SK-N-SH (cell line): ENCODE data around the gene NOTCH4. TPM values are rescaled to one million over a fixed set of nuclear protein-coding genes. Genes with fewer than 3 reads are reported as not detected.
"Not testable (repeated sequence)": the region's sequence is repeated elsewhere in the genome, so short reads cannot be mapped to it uniquely, and the experiment has no call there.

Source experiments
- CTCF ChIA-PET: fragments of 300-600, 350-600 bp; formaldehyde crosslinking; extraction: SDS; loops from one replicate; lab custom pipeline; 2021; lab: Yijun Ruan, JAX
- POLR2A ChIA-PET: fragments of 350-600 bp; sonication (Branson Sonifier 250); formaldehyde crosslinking; extraction: SDS; loops from one replicate; lab custom pipeline; 2020; ENCODE audit warnings: antibody characterized with exemption, inconsistent platforms; lab: Yijun Ruan, JAX
- DNase-seq: peaks from one replicate; pipeline ENCODE4 v3.0.0; 2012
- H2AFZ ChIP-seq: fragments of 200-600 bp; sonication (generic); 2 replicates; pipeline ENCODE4 v1.8.1; 2016; ENCODE audit warnings: antibody characterized with exemption, mild to moderate bottlenecking, low read depth
- H3F3A ChIP-seq: fragments of 200-600 bp; sonication (generic); replicated peaks from 2 replicates; pipeline ENCODE3; 2016; ENCODE audit warnings: antibody characterized with exemption, mild to moderate bottlenecking; ENCODE audit not compliant: insufficient read depth
- H3K27ac ChIP-seq, 2 experiments: fragments of 200-500 bp in 1 of 2; fragments of 200-600 bp in 1 of 2; sonication (Bioruptor generic) in 1 of 2; sonication (generic), shearing (Covaris generic) in 1 of 2; 2 replicates each; pipeline versions ENCODE4 v1.5.1 to v1.6.1; 2014 to 2016; ENCODE audit warnings: low read depth in 2 of 2, inconsistent platforms in 1 of 2, low read length in 1 of 2, mild to moderate bottlenecking in 1 of 2, mixed read lengths in 1 of 2
- H3K27me3 ChIP-seq: fragments of 200-600 bp; sonication (generic), shearing (Covaris generic); 2 replicates; pipeline ENCODE4 v1.6.1; 2016; ENCODE audit warnings: mixed run types; ENCODE audit not compliant: insufficient read depth
- H3K36me3 ChIP-seq, 2 experiments: fragments of 200-500 bp in 1 of 2; fragments of 200-600 bp in 1 of 2; sonication (Bioruptor generic) in 1 of 2; sonication (generic) in 1 of 2; replicated peaks in 1 of 2; 2 replicates each; pipeline versions ENCODE3 to v1.5.1; 2014 to 2016; ENCODE audit warnings: low read length in 1 of 2, mild to moderate bottlenecking in 1 of 2; ENCODE audit not compliant: insufficient read depth in 2 of 2, control insufficient read depth in 1 of 2
- H3K4me1 ChIP-seq, 2 experiments: fragments of 200-500 bp in 1 of 2; fragments of 200-600 bp in 1 of 2; sonication (Bioruptor generic) in 1 of 2; sonication (generic), shearing (Covaris generic) in 1 of 2; 2 replicates each; pipeline versions ENCODE4 v1.5.1 to v1.6.1; 2014 to 2016; ENCODE audit warnings: low read depth in 1 of 2, low read length in 1 of 2, mixed run types in 1 of 2; ENCODE audit not compliant: insufficient read depth in 2 of 2, control insufficient read depth in 1 of 2
- H3K4me2 ChIP-seq: fragments of 200-600 bp; sonication (generic), shearing (Covaris generic); 2 replicates; pipeline ENCODE4 v1.6.1; 2017; ENCODE audit warnings: mixed run types
- H3K4me3 ChIP-seq, 2 experiments: fragments of 200-500 bp in 1 of 2; fragments of 200-600 bp in 1 of 2; sonication (Bioruptor generic) in 1 of 2; sonication (generic), shearing (Covaris generic) in 1 of 2; 2 replicates each; pipeline versions ENCODE4 v1.5.1 to v1.8.1; 2014 to 2016; ENCODE audit warnings: low read depth in 2 of 2, inconsistent platforms in 1 of 2, low read length in 1 of 2, mild to moderate bottlenecking in 1 of 2, mixed read lengths in 1 of 2, moderate library complexity in 1 of 2
- H3K79me2 ChIP-seq: fragments of 200-600 bp; sonication (generic); 2 replicates; pipeline ENCODE4 v1.8.1; 2017; ENCODE audit warnings: mild to moderate bottlenecking; ENCODE audit not compliant: insufficient read depth
- H3K9ac ChIP-seq: fragments of 200-600 bp; sonication (generic); 2 replicates; pipeline ENCODE4 v1.6.1; 2017; ENCODE audit warnings: mixed run types
- H3K9me2 ChIP-seq: fragments of 200-600 bp; sonication (generic); 2 replicates; pipeline ENCODE4 v1.6.1; 2017; ENCODE audit warnings: mixed run types
- H3K9me3 ChIP-seq: fragments of 200-600 bp; sonication (generic); 2 replicates; pipeline ENCODE4 v1.6.1; 2017; ENCODE audit warnings: mixed run types, mild to moderate bottlenecking, moderate library complexity
- H4K20me1 ChIP-seq: fragments of 200-600 bp; sonication (generic); 2 replicates; pipeline ENCODE4 v1.6.1; 2017; ENCODE audit warnings: mild to moderate bottlenecking, mixed run types; ENCODE audit not compliant: insufficient read depth
- EZH2phosphoT487 ChIP-seq: fragments of 200-600 bp; sonication (generic); IDR thresholded peaks from 2 replicates; pipeline ENCODE4 v1.6.1; 2017; ENCODE audit warnings: low read depth, mixed run types, mild to moderate bottlenecking, antibody characterized with exemption, moderate library complexity, borderline replicate concordance
- FOXJ3 ChIP-seq: sonication (generic); formaldehyde crosslinking; IDR thresholded peaks from 2 replicates; pipeline ENCODE4 v1.5.1; 2020; ENCODE audit warnings: mild to moderate bottlenecking, missing genetic modification reagents
- GABPA ChIP-seq: IDR thresholded peaks from 2 replicates; pipeline ENCODE4 v1.4.0; 2012; ENCODE audit warnings: low read depth, mild to moderate bottlenecking
- GATA2 ChIP-seq: sonication (generic); formaldehyde crosslinking; IDR thresholded peaks from 2 replicates; pipeline ENCODE4 v1.5.0; 2020; ENCODE audit warnings: mild to moderate bottlenecking, missing genetic modification reagents
- JUND ChIP-seq: IDR thresholded peaks from 2 replicates; pipeline ENCODE4 v1.4.0; 2012
- MEF2A ChIP-seq: IDR thresholded peaks from 2 replicates; pipeline ENCODE4 v1.4.0; 2012; ENCODE audit warnings: low read depth, borderline replicate concordance
- PBX3 ChIP-seq: IDR thresholded peaks from 2 replicates; pipeline ENCODE4; 2012
- RXRA ChIP-seq: IDR thresholded peaks from 2 replicates; pipeline ENCODE4 v1.4.0; 2012; ENCODE audit warnings: low read depth, mild to moderate bottlenecking, borderline replicate concordance
- SIN3A ChIP-seq: IDR thresholded peaks from 2 replicates; pipeline ENCODE4 v1.6.1; 2012; ENCODE audit warnings: low read depth, mild to moderate bottlenecking, low read length, moderate library complexity, borderline replicate concordance
- whole genome bisulfite sequencing: methylation state at CpG from one replicate; pipeline ENCODE4 v1.1.6; 2017; ENCODE audit warnings: low lambda C conversion rate; 5-methylcytosine and 5-hydroxymethylcytosine counted together
- polyA plus RNA-seq, 3 experiments: library from polyadenylated mRNA; depleted of rRNA; stranded (reverse); fragments of >200 nt; gene quantifications; 2 replicates each; pipeline ENCODE4 v1.2.3, GENCODE V29; 2012
- TF ChIP-seq, protein P1 (sequence below): IDR thresholded peaks from 2 replicates; pipeline ENCODE4 v1.4.0; 2012; ENCODE audit warnings: low read depth
- TF ChIP-seq, protein P2 (sequence below): fragments of 150-350 bp; IDR thresholded peaks from 2 replicates; pipeline ENCODE4 v1.6.1; 2017; ENCODE audit warnings: antibody characterized with exemption, low read length, low read depth, borderline replicate concordance

NOTCH4 gene
- polyA plus RNA-seq, 1 of the 3 experiments (the other 2 are of a cell fraction): 2.5 TPM

- H3K4me2 ChIP-seq, POLR2A ChIA-PET, H2AFZ ChIP-seq, H4K20me1 ChIP-seq, H3K27me3 ChIP-seq, H3K4me3 ChIP-seq, H3K9ac ChIP-seq, H3K9me3 ChIP-seq, DNase-seq, H3K9me2 ChIP-seq: not testable (repeated sequence)
- Histone ChIP-seq H3K36me3 (peaks cover 10 to 32% of the 10 kb centered on the region in 2 experiments), H3K27ac (peak overlapping the region in 1 of 2 experiments; percentile 53; a peak in 1 of 4 replicates), H3F3A (peaks cover 20% of the 10 kb centered on the region), H3K79me2 (peaks cover 21% of the 10 kb centered on the region), H3K4me1 (peaks cover 0 to 18% of the 10 kb centered on the region in 2 experiments; a peak in 1 of 4 replicates)
- CTCF ChIA-PET: interaction anchor here (1.2 kb wide), 1 partner anchor 67 kb away, joined by 3 read pairs; no protein-coding TSS in a partner anchor
- 78% methylated on average over 10 of the region's 10 CpGs for WGBS
These were observed 37.6 kb downstream of the NOTCH4 start for GRCh38 chr6:32186151-32186840.

DNA sequence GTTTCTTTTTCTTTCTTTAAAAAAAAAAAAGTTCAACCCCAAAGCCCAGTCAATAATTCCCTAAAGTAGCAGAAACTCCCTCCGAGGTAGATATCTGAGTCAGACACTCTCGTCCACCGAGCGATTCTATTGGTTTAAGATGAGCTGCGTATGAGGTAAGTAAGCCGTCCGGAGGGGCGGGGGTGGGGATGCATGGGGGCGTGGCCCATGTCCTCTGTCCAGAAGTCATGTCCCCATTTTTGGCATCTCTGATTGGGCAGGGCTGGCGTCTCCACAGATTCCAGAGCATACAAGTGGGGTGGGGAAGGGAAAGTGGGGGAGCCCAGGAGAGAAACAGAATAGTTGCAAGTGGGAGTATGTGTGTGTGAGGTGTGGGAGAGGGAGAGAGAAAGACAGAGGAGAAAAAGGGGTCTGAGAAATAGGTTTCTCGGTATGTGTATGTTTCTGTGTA lies 38.2 kb downstream of the NOTCH4 start:
- H3K4me2 ChIP-seq, POLR2A ChIA-PET, H2AFZ ChIP-seq, CTCF ChIA-PET, H4K20me1 ChIP-seq, H3K9me3 ChIP-seq, H3K4me3 ChIP-seq, H3K27me3 ChIP-seq, H3K9me2 ChIP-seq, H3K9ac ChIP-seq: not testable (repeated sequence)
- DNase-seq: peak; percentile 66
- peak overlapping the region in 1 of 2 experiments; percentile 53; a peak in 2 of 4 replicates for H3K27ac ChIP-seq
- peaks cover 0 to 12% of the 10 kb centered on the region in 2 experiments; a peak in 1 of 4 replicates for H3K4me1 ChIP-seq
- 21% methylated on average over 11 of the region's 11 CpGs for WGBS
- peaks cover 16 to 36% of the 10 kb centered on the region in 2 experiments for H3K36me3 ChIP-seq
- peaks cover 20% of the 10 kb centered on the region for H3F3A ChIP-seq
- H3K79me2 ChIP-seq: peaks cover 21% of the 10 kb centered on the region

DNA sequence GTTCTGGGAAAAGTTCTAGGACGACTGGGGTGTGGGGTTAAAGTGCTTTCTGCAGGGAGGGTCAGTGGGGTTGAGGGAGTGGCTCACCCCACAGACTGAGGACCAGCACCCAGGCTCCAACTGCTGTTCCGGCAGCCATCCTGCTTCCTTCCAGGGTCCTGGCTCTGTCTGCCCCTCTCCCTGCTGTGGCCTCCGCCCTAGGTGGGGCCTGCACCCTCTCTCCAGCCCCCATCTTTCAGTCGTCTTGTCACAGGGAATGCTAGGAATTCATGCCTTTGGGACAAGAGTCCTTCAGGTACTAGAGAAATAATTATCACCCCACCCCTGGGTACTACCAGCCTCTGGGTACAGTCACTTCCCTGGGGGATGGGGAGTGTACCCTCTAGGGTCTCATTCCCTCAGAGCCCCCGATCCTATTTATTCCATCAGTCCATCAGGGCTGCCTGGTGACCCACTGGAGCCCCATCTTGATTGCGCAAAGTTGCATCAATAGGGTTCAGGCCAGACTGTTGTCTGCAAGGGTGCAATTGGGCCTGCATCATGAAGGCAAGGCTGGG lies 39.7 kb downstream of the NOTCH4 start, which contains the start of gene AGER:
AGER (minus strand) TSS at position 170 of the 557 bp plus-strand sequence; CDS start at position 139, 31 bp downstream.
- H3K27me3 ChIP-seq: no peaks in the 10 kb centered on the region

DNA sequence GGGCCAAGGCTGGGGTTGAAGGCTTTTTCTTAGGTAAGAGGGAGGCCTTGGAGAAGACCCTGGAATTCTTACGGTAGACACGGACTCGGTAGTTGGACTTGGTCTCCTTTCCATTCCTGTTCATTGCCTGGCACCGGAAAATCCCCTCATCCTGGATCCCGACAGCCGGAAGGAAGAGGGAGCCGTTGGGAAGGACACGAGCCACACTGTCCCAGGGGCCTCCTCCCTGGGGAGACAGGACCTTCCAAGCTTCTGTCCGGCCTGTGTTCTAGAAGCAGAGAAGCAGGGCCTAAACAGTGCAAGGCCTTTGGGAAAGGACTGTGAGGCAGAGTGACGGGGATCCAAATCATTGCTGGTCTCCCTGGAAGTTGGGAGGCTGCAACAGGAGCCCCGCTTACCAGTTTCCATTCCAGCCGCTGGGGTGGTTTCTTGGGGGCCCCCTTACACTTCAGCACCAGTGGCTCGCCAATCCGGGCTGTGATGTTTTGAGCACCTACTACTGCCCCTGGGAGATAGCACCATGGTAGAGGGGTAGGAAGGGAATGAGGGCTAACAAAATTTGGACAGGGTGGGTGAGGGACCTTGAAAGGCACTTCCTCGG lies 40.3 kb downstream of the NOTCH4 start:
- Histone ChIP-seq H3K4me2 (no peak overlapping the region), H3F3A (peaks cover 20% of the 10 kb centered on the region), H3K36me3 (peaks cover 17 to 43% of the 10 kb centered on the region in 2 experiments), H3K4me1 (peaks cover 4 to 15% of the 10 kb centered on the region in 2 experiments; a peak in 2 of 4 replicates), H3K9ac (no peak overlapping the region), H3K9me3 (no peaks in the 10 kb centered on the region), H3K27me3 (no peaks in the 10 kb centered on the region), H2AFZ (no peak overlapping the region), H3K9me2 (no peaks in the 10 kb centered on the region), H4K20me1 (no peaks in the 10 kb centered on the region), H3K79me2 (peaks cover 20% of the 10 kb centered on the region), H3K4me3 (no peak overlapping the region), H3K27ac (no peak overlapping the region)
- CTCF ChIA-PET: no interaction called here
- 97% methylated on average over 14 of the region's 15 CpGs for WGBS
- POLR2A ChIA-PET: no interaction called here
- DNase-seq: peak; percentile 7
- TF ChIP-seq PBX3 (no peak), FOXJ3 (CRISPR knock-in tag) (no peak), RXRA (no peak), GABPA (no peak), GATA2 (CRISPR knock-in tag) (no peak), SIN3A (no peak), EZH2phosphoT487 (no peak), MEF2A (no peak)
- TF ChIP-seq, protein P1, sequence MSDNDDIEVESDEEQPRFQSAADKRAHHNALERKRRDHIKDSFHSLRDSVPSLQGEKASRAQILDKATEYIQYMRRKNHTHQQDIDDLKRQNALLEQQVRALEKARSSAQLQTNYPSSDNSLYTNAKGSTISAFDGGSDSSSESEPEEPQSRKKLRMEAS: no peak
- TF ChIP-seq, protein P2, sequence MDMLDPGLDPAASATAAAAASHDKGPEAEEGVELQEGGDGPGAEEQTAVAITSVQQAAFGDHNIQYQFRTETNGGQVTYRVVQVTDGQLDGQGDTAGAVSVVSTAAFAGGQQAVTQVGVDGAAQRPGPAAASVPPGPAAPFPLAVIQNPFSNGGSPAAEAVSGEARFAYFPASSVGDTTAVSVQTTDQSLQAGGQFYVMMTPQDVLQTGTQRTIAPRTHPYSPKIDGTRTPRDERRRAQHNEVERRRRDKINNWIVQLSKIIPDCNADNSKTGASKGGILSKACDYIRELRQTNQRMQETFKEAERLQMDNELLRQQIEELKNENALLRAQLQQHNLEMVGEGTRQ: no peak

More for the DNA sequence above, 39.7 kb downstream of the NOTCH4 start, which contains the start of gene AGER:
- H3F3A ChIP-seq: peaks cover 20% of the 10 kb centered on the region
- no peak within 1 kb of the TSS for H3K27ac ChIP-seq
- no peak within 1 kb of the TSS for H3K4me3 ChIP-seq
- peaks cover 20% of the 10 kb centered on the region for H3K79me2 ChIP-seq
- H2AFZ ChIP-seq: no peak within 1 kb of the TSS
- no peak within 1 kb of the TSS for H3K4me2 ChIP-seq
- CTCF ChIA-PET: no interaction called here
- peaks cover 3 to 14% of the 10 kb centered on the region in 2 experiments; a peak in 1 of 4 replicates for H3K4me1 ChIP-seq
- no peaks in the 10 kb centered on the region for H3K9me2 ChIP-seq
- no peak within 1 kb of the TSS for H3K9ac ChIP-seq
- peaks cover 17 to 43% of the 10 kb centered on the region in 2 experiments for H3K36me3 ChIP-seq
- 87% methylated on average over 6 of the region's 6 CpGs for WGBS
- peak; percentile 6 for DNase-seq
- H3K9me3 ChIP-seq: no peaks in the 10 kb centered on the region
- TF ChIP-seq JUND: no peak
- H4K20me1 ChIP-seq: no peaks in the 10 kb centered on the region
- POLR2A ChIA-PET: no interaction called here
